Ishikawa (cell line): ENCODE data around the gene TGDS.

Source experiments
- CEBPB ChIP-seq: IDR thresholded peaks from 2 replicates; pipeline ENCODE4 v1.6.1; 2012
- CREB1 ChIP-seq: IDR thresholded peaks from 2 replicates; pipeline ENCODE4 v1.6.1; 2012; ENCODE audit warnings: low read depth
- EGR1 ChIP-seq: IDR thresholded peaks from 2 replicates; pipeline ENCODE4 v1.6.1; 2012
- EP300 ChIP-seq: IDR thresholded peaks from 2 replicates; pipeline ENCODE4 v1.6.1; 2012; ENCODE audit warnings: borderline replicate concordance
- NFIC ChIP-seq: IDR thresholded peaks from 2 replicates; pipeline ENCODE4 v1.6.1; 2012
- RAD21 ChIP-seq: IDR thresholded peaks from 2 replicates; pipeline ENCODE4 v1.6.1; 2012; ENCODE audit warnings: low read depth
- TAF1 ChIP-seq: IDR thresholded peaks from 2 replicates; pipeline ENCODE4 v1.6.1; 2012; ENCODE audit warnings: low read depth, mild to moderate bottlenecking
- TF ChIP-seq, protein P1 (sequence below): IDR thresholded peaks from 2 replicates; pipeline ENCODE4 v1.6.1; 2012
- TF ChIP-seq, protein P2 (sequence below): IDR thresholded peaks from 2 replicates; pipeline ENCODE4 v1.6.1; 2012; ENCODE audit warnings: low read depth, mild to moderate bottlenecking
- TF ChIP-seq, protein P3 (sequence below): IDR thresholded peaks from 2 replicates; pipeline ENCODE4 v1.6.1; 2012

DNA sequence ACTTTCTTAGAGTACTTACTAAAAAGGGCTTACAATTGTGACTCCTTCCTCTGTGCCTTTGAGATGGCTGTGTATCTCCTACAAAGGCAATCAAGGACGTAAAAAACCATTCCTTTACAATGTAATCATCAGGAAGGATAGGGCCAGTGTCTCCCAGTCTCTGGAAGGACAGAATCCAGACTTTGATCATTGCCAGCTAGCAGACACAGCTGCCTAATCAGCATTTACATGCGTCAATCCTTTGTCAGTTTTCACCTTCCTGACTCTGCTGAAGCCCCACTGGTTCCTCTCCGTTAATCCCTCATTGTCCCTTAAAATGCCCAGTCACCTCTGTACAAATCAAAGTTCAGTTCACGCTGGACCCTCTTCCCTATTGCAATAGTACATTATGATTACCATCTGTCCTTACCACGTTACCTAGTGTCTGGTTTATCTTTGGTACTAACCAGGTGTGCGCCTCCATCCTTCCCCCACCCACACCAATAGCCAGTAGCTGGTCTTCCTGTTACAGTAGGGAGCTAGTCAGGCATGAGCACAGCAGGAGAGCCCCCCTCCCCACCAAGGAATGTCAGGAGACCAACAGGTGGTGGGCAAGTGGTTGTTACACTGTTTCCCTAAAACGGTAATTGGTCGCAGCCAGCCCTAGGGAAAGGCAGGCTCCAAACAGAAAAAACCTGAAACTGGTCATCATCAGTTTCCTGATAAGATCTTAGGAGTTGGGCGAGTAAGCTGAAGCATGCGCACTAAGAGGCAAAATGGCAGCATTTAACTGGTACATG, 49.7 kb downstream of the TGDS start:
- no peak for TF ChIP-seq EP300
- no peak for TF ChIP-seq CREB1
- no peak for TF ChIP-seq NFIC
- no peak for TF ChIP-seq CEBPB
- TF ChIP-seq, protein P1, sequence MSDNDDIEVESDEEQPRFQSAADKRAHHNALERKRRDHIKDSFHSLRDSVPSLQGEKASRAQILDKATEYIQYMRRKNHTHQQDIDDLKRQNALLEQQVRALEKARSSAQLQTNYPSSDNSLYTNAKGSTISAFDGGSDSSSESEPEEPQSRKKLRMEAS = no peak
- TF ChIP-seq EGR1 = no peak
- TF ChIP-seq, protein P2, sequence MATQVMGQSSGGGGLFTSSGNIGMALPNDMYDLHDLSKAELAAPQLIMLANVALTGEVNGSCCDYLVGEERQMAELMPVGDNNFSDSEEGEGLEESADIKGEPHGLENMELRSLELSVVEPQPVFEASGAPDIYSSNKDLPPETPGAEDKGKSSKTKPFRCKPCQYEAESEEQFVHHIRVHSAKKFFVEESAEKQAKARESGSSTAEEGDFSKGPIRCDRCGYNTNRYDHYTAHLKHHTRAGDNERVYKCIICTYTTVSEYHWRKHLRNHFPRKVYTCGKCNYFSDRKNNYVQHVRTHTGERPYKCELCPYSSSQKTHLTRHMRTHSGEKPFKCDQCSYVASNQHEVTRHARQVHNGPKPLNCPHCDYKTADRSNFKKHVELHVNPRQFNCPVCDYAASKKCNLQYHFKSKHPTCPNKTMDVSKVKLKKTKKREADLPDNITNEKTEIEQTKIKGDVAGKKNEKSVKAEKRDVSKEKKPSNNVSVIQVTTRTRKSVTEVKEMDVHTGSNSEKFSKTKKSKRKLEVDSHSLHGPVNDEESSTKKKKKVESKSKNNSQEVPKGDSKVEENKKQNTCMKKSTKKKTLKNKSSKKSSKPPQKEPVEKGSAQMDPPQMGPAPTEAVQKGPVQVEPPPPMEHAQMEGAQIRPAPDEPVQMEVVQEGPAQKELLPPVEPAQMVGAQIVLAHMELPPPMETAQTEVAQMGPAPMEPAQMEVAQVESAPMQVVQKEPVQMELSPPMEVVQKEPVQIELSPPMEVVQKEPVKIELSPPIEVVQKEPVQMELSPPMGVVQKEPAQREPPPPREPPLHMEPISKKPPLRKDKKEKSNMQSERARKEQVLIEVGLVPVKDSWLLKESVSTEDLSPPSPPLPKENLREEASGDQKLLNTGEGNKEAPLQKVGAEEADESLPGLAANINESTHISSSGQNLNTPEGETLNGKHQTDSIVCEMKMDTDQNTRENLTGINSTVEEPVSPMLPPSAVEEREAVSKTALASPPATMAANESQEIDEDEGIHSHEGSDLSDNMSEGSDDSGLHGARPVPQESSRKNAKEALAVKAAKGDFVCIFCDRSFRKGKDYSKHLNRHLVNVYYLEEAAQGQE = no peak
- no peak for TF ChIP-seq TAF1
- TF ChIP-seq RAD21 = no peak
- TF ChIP-seq, protein P3, sequence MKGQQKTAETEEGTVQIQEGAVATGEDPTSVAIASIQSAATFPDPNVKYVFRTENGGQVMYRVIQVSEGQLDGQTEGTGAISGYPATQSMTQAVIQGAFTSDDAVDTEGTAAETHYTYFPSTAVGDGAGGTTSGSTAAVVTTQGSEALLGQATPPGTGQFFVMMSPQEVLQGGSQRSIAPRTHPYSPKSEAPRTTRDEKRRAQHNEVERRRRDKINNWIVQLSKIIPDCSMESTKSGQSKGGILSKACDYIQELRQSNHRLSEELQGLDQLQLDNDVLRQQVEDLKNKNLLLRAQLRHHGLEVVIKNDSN = no peak
